K562 (cell line): ENCODE results near the gene ADAMTS1. TPM values are rescaled to one million over a fixed set of nuclear protein-coding genes. Genes with fewer than 3 reads are reported as not detected.

Experiments
- E2F3 ChIP-seq: fragments of 250-450 bp; sonication (Bioruptor Pico); IDR thresholded peaks from 2 replicates; pipeline ENCODE4 v1.4.0; 2020; ENCODE audit warnings: mild to moderate bottlenecking
- EZH2 ChIP-seq: IDR thresholded peaks from 2 replicates; pipeline ENCODE4 v1.6.1; 2012; ENCODE audit warnings: low read depth, mild to moderate bottlenecking, inconsistent platforms, low read length, borderline replicate concordance
- GTF2F1 ChIP-seq: IDR thresholded peaks from 2 replicates; pipeline ENCODE4 v1.6.1; 2011; ENCODE audit warnings: low read depth, low read length, improper control_type of control experiment
- KAT2B ChIP-seq: IDR thresholded peaks from one replicate; pipeline ENCODE4 v1.6.1; 2012; ENCODE audit warnings: low read depth, mild to moderate bottlenecking, control low read depth, inconsistent platforms, low read length, moderate library complexity
- MECOM ChIP-seq: fragments of 250-450 bp; sonication (Bioruptor Pico); IDR thresholded peaks from 2 replicates; pipeline ENCODE4 v1.8.0; 2022; ENCODE audit warnings: inconsistent platforms
- MTF1 ChIP-seq: fragments of 250-450 bp; sonication (Bioruptor Pico); IDR thresholded peaks from 2 replicates; pipeline ENCODE4 v1.9.0; 2021; ENCODE audit warnings: moderate library complexity, mild to moderate bottlenecking, inconsistent platforms, borderline replicate concordance
- NCOR1 ChIP-seq: fragments of 450-650 bp; IDR thresholded peaks from 2 replicates; pipeline ENCODE4 v1.6.1; 2016; ENCODE audit warnings: mild to moderate bottlenecking, moderate library complexity
- STAT5A ChIP-seq: IDR thresholded peaks from 2 replicates; pipeline ENCODE4 v1.6.1; 2012; ENCODE audit warnings: low read length, inconsistent platforms, borderline replicate concordance
- VEZF1 ChIP-seq: fragments of 200-800 bp; sonication (Bioruptor generic); IDR thresholded peaks from 2 replicates; pipeline ENCODE4 v1.6.1; 2017; ENCODE audit warnings: missing genetic modification characterization, missing compliant biosample characterization
- ZC3H4 ChIP-seq: sonication (generic); formaldehyde crosslinking; IDR thresholded peaks from 2 replicates; pipeline ENCODE4 v1.9.0; 2021; ENCODE audit warnings: missing genetic modification reagents, borderline replicate concordance
- ZEB2 ChIP-seq: fragments of 450-650 bp; IDR thresholded peaks from 2 replicates; pipeline ENCODE4 v1.6.1; 2016
- ZNF609 ChIP-seq: sonication (generic); formaldehyde crosslinking; IDR thresholded peaks from 2 replicates; pipeline ENCODE4 v1.8.1; 2023; ENCODE audit warnings: missing genetic modification reagents, mild to moderate bottlenecking, borderline replicate concordance
- ZNF780A ChIP-seq: fragments of 250-450 bp; sonication (Bioruptor Pico); IDR thresholded peaks from 2 replicates; pipeline ENCODE4 v1.5.0; 2021; ENCODE audit warnings: mild to moderate bottlenecking
- polyA plus RNA-seq, 8 experiments: library from polyadenylated mRNA; depleted of rRNA in 4 of 8; stranded (reverse) in 5 of 8; unstranded in 3 of 8; fragments of >200 nt; fragmentation: Nextera tagmentation in 2 of 8; fragmentation: Illumina TruSeq in 1 of 8; extraction: Ambion mirVana in 2 of 8; extraction: Trizol in 1 of 8; gene quantifications; 2 replicates each; pipeline versions ENCODE4 v1.2.1 to v1.2.3, GENCODE V29; 2011 to 2014; ENCODE audit warnings: inconsistent platforms in 1 of 8, missing spikeins in 1 of 8
- total RNA-seq, 7 experiments: library from RNA; depleted of rRNA in 6 of 7; stranded (reverse); fragments of >200 nt in 6 of 7; fragmentation: Illumina TruSeq in 2 of 7; extraction: Trizol in 2 of 7; gene quantifications; 2 replicates each; pipeline versions ENCODE4 v1.2.1 to v1.2.3, GENCODE V29; 2011 to 2021; ENCODE audit warnings: low replicate concordance in 1 of 7
- TF ChIP-seq, protein P1 (sequence below), 2 experiments: IDR thresholded peaks in 1 of 2; conservative IDR thresholded peaks in 1 of 2; 2 replicates each; pipeline ENCODE4 v1.6.1; 2016; ENCODE audit warnings: low read depth in 2 of 2, mild to moderate bottlenecking in 1 of 2, missing compliant biosample characterization in 1 of 2, missing genetic modification characterization in 1 of 2, moderate library complexity in 1 of 2

Gene ADAMTS1
- total and polyA plus RNA-seq, 9 of the 15 experiments (the other 6 are each of a cell fraction or from before 2014, with no cell fraction given) = 0.01 to 0.58 TPM; not detected in 7

DNA sequence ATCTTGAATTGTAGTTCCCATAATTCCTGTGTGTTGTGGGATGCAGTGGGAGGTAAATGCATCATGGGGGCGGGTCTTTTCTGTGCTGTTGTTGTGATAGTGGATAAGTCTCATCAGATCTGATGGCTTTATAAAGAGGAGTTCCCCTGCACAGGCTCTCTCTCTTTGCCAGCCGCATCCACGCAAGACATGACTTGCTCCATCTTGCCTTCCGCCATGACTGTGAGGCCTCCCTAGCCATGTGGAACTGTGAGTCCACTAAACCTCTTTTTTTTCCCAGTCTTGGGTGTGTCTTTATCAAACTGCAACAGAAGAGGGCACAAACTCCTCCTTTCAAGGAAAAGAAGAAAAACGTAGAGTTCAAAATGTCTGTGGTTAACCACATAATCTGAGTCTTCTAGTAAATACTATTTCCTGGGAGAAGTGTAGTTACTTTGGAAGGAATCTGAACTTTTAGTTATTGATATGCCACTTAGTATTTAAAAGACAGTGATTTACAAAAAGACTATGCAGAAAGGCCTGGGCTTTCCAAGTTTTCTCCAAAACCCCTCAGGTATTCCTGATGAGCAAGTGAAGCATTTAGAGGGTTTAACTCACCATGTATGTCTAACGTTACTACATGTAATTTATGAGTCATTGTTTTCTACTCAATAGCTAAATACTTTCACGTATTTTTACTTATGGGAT is 10.0 kb downstream of the ADAMTS1 start (continued):
- no peak for TF ChIP-seq ZNF609 (CRISPR knock-in tag)
- no peak for TF ChIP-seq ZNF780A (CRISPR knock-in tag)
- no peak for TF ChIP-seq E2F3 (CRISPR knock-in tag)
- TF ChIP-seq MECOM = no peak
- TF ChIP-seq GTF2F1 = no peak
- TF ChIP-seq ZEB2 = no peak
- TF ChIP-seq VEZF1 = no peak
- no peak for TF ChIP-seq NCOR1
- TF ChIP-seq, protein P1, sequence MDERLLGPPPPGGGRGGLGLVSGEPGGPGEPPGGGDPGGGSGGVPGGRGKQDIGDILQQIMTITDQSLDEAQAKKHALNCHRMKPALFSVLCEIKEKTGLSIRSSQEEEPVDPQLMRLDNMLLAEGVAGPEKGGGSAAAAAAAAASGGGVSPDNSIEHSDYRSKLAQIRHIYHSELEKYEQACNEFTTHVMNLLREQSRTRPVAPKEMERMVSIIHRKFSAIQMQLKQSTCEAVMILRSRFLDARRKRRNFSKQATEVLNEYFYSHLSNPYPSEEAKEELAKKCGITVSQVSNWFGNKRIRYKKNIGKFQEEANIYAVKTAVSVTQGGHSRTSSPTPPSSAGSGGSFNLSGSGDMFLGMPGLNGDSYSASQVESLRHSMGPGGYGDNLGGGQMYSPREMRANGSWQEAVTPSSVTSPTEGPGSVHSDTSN (CRISPR knock-in tag; IDR thresholded peaks at IDR 0.05; ENCODE audit: low read depth) = no peak
- TF ChIP-seq, protein P1 (tag; conservative IDR thresholded peaks at IDR 0.05; ENCODE audit: low read depth) = no peak
- TF ChIP-seq STAT5A = no peak
- no peak for TF ChIP-seq KAT2B
- TF ChIP-seq EZH2 = no peak
- no peak for TF ChIP-seq ZC3H4
- no peak for TF ChIP-seq MTF1 (CRISPR knock-in tag)
